ENCODE data around the gene FMO4.

GRCh38 chr1:171344473-171344820 lies 30.5 kb downstream of the FMO4 start:
- TF ChIP-seq EZH2phosphoT487 (IDR thresholded peaks at IDR 0.05; ENCODE audit: insufficient read depth, low read depth) (no peak), EZH2 (IDR thresholded peaks at IDR 0.05; ENCODE audit: insufficient read depth, poor library complexity, severe bottlenecking) (no peak)
